PFSK-1 (cell line): ENCODE measurements around the gene MAGEB2.

Experiments
- FOXP2 ChIP-seq: optimal IDR thresholded peaks from 2 replicates; pipeline ENCODE3; 2011; ENCODE audit warnings: borderline replicate concordance, control low read depth, inconsistent platforms; ENCODE audit not compliant: insufficient read depth; ENCODE audit errors: extremely low read length, extremely low read depth
- POLR2AphosphoS5 ChIP-seq: IDR thresholded peaks from 2 replicates; pipeline ENCODE4 v1.6.1; 2012; ENCODE audit warnings: low read depth, mild to moderate bottlenecking, control low read depth, low read length, moderate library complexity
- REST ChIP-seq, 2 experiments: IDR thresholded peaks; 2 replicates each; pipeline versions ENCODE4 v1.6.1 to v1.8.0; 2011 to 2012; ENCODE audit warnings: low read depth in 2 of 2, low read length in 2 of 2, control low read depth in 1 of 2, inconsistent platforms in 1 of 2, mild to moderate bottlenecking in 1 of 2, moderate library complexity in 1 of 2; ENCODE audit not compliant: insufficient read depth in 1 of 2
- SIN3A ChIP-seq: IDR thresholded peaks from 2 replicates; pipeline ENCODE4 v1.6.1; 2012; ENCODE audit warnings: mild to moderate bottlenecking, low read length, moderate library complexity, borderline replicate concordance; ENCODE audit not compliant: insufficient read depth
- TAF1 ChIP-seq: IDR thresholded peaks from 2 replicates; pipeline ENCODE4 v1.6.1; 2012; ENCODE audit warnings: low read length, control low read depth, borderline replicate concordance; ENCODE audit not compliant: insufficient read depth

Gene MAGEB2

GRCh38 chrX:30259927-30260326 is 44.6 kb downstream of the MAGEB2 start:
- TF ChIP-seq SIN3A (no peak), REST (IDR thresholded peaks at IDR 0.05; ENCODE audit: insufficient read depth in 1 of 2, low read depth in 2 of 2, low read length in 2 of 2) (no peak), TAF1 (no peak), POLR2AphosphoS5 (no peak)

GRCh38 chrX:30261012-30261411 is 45.6 kb downstream of the MAGEB2 start:
- TF ChIP-seq FOXP2 (no peak), POLR2AphosphoS5 (no peak), TAF1 (no peak), REST (IDR thresholded peaks at IDR 0.05; ENCODE audit: insufficient read depth in 1 of 2, low read depth in 2 of 2, low read length in 2 of 2) (no peak)

- TF ChIP-seq FOXP2 (no peak), TAF1 (no peak), SIN3A (no peak), REST (IDR thresholded peaks at IDR 0.05; ENCODE audit: insufficient read depth in 1 of 2, low read depth in 2 of 2, low read length in 2 of 2) (no peak), POLR2AphosphoS5 (no peak)
Measured at GRCh38 chrX:30262763-30263162, 47.4 kb downstream of the MAGEB2 start.
